Liver (tissue), 9 donors: Measurements from ENCODE around the gene MEG3. TPM values are rescaled to one million over a fixed set of nuclear protein-coding genes. Genes with fewer than 3 reads are reported as not detected.

Experiments
- DNase-seq: peaks from one replicate; pipeline ENCODE4 v3.0.0-alpha.2; 2017; ENCODE audit warnings: low spot score
- H3K27ac ChIP-seq, 2 donors: one replicate each; pipeline ENCODE4 v1.7.0; 2013; ENCODE audit warnings: inconsistent platforms in 2 of 2, low read length in 2 of 2, control low read depth in 1 of 2, low read depth in 1 of 2, mild to moderate bottlenecking in 1 of 2
- H3K27me3 ChIP-seq, 4 donors: one replicate each; pipeline versions ENCODE4 v1.6.1 to v1.7.0; 2013; ENCODE audit warnings: low read length in 3 of 4, inconsistent platforms in 1 of 4, mild to moderate bottlenecking in 1 of 4, moderate library complexity in 1 of 4; ENCODE audit not compliant: control insufficient read depth in 4 of 4, insufficient read depth in 4 of 4
- H3K36me3 ChIP-seq, 4 donors: one replicate each; pipeline versions ENCODE4 v1.6.1 to v1.7.0; 2013; ENCODE audit warnings: low read length in 3 of 4, mild to moderate bottlenecking in 3 of 4, low read depth in 1 of 4, moderate library complexity in 1 of 4; ENCODE audit not compliant: control insufficient read depth in 4 of 4, insufficient read depth in 3 of 4
- H3K4me1 ChIP-seq, 4 donors: one replicate each; pipeline versions ENCODE4 v1.6.1 to v1.7.0; 2013; ENCODE audit warnings: low read length in 3 of 4, mild to moderate bottlenecking in 3 of 4, moderate library complexity in 1 of 4; ENCODE audit not compliant: control insufficient read depth in 4 of 4, insufficient read depth in 4 of 4
- H3K4me3 ChIP-seq, 3 donors: one replicate each; pipeline versions ENCODE4 v1.6.1 to v1.7.0; 2013; ENCODE audit warnings: low read length in 3 of 3, control low read depth in 1 of 3, low read depth in 1 of 3, mild to moderate bottlenecking in 1 of 3
- H3K9ac ChIP-seq, 2 donors: one replicate each; pipeline ENCODE4 v1.7.0; 2013; ENCODE audit warnings: low read length in 2 of 2, mild to moderate bottlenecking in 2 of 2, moderate library complexity in 2 of 2, control low read depth in 1 of 2, low read depth in 1 of 2
- H3K9me3 ChIP-seq, 4 donors: one replicate each; pipeline versions ENCODE4 v1.6.1 to v1.7.0; 2013; ENCODE audit warnings: low read length in 3 of 4; ENCODE audit not compliant: control insufficient read depth in 4 of 4
- ATF3 ChIP-seq: IDR thresholded peaks from 2 replicates; pipeline ENCODE4 v1.6.1; 2016; ENCODE audit warnings: antibody characterized with exemption
- CTCF ChIP-seq: fragments of 150-350 bp; IDR thresholded peaks from 2 replicates; pipeline ENCODE4 v1.5.1; 2017; ENCODE audit warnings: improper control_type of control experiment, low read depth, low read length; ENCODE audit not compliant: missing input control
- EGR1 ChIP-seq, 2 donors: IDR thresholded peaks; 2 replicates each; pipeline ENCODE4 v1.6.1; 2016 to 2018; ENCODE audit warnings: antibody characterized with exemption in 2 of 2, low read depth in 2 of 2
- FOXA1 ChIP-seq: IDR thresholded peaks from 2 replicates; pipeline ENCODE4 v1.6.1; 2016; ENCODE audit warnings: antibody characterized with exemption
- FOXA2 ChIP-seq: IDR thresholded peaks from 2 replicates; pipeline ENCODE4 v1.6.1; 2016; ENCODE audit warnings: antibody characterized with exemption
- GABPA ChIP-seq, 2 donors: IDR thresholded peaks in 1 of 2; conservative IDR thresholded peaks in 1 of 2; 2 replicates each; pipeline ENCODE4 v1.6.1; 2016; ENCODE audit warnings: antibody characterized with exemption in 2 of 2, mild to moderate bottlenecking in 1 of 2, moderate library complexity in 1 of 2
- HNF4A ChIP-seq, 2 donors: conservative IDR thresholded peaks; 2 replicates each; pipeline ENCODE4 v1.6.1; 2016; ENCODE audit warnings: antibody characterized with exemption in 2 of 2, mild to moderate bottlenecking in 2 of 2
- HNF4G ChIP-seq: IDR thresholded peaks from 2 replicates; pipeline ENCODE4 v1.6.1; 2016; ENCODE audit warnings: antibody characterized with exemption
- JUND ChIP-seq, 2 donors: IDR thresholded peaks; 2 replicates each; pipeline ENCODE4 v1.6.1; 2016; ENCODE audit warnings: antibody characterized with exemption in 2 of 2
- MAX ChIP-seq: IDR thresholded peaks from 2 replicates; pipeline ENCODE4 v1.6.1; 2016; ENCODE audit warnings: antibody characterized with exemption
- NR2F2 ChIP-seq: IDR thresholded peaks from 2 replicates; pipeline ENCODE4 v1.6.1; 2016; ENCODE audit warnings: antibody characterized with exemption
- RAD21 ChIP-seq, 2 donors: IDR thresholded peaks; 2 replicates each; pipeline ENCODE4 v1.6.1; 2016; ENCODE audit warnings: antibody characterized with exemption in 2 of 2, mild to moderate bottlenecking in 2 of 2
- REST ChIP-seq: IDR thresholded peaks from 2 replicates; pipeline ENCODE4 v1.6.1; 2016; ENCODE audit warnings: antibody characterized with exemption, mild to moderate bottlenecking
- SP1 ChIP-seq: IDR thresholded peaks from 2 replicates; pipeline ENCODE4 v1.6.1; 2018; ENCODE audit warnings: antibody characterized with exemption, mild to moderate bottlenecking
- YY1 ChIP-seq: IDR thresholded peaks from 2 replicates; pipeline ENCODE4 v1.6.1; 2016; ENCODE audit warnings: antibody characterized with exemption, mild to moderate bottlenecking
- ZBTB33 ChIP-seq: IDR thresholded peaks from 2 replicates; pipeline ENCODE4 v1.6.1; 2016; ENCODE audit warnings: antibody characterized with exemption
- WGBS: extraction: QIAGEN DNeasy Blood & Tissue Kit; methylation state at CpG from one replicate; pipeline ENCODE4 v1.1.7; 2013; 5-methylcytosine and 5-hydroxymethylcytosine counted together
- polyA plus RNA-seq, 2 donors: library from polyadenylated mRNA; stranded (reverse) in 1 of 2; unstranded in 1 of 2; fragments of 200-250 nt in 1 of 2; fragments of >200 nt in 1 of 2; fragmentation: Nextera tagmentation in 1 of 2; extraction: Ambion mirVana in 1 of 2; gene quantifications; one replicate each; pipeline versions ENCODE4 v1.2.1 to v1.2.3, GENCODE V29; 2013 to 2015
- total RNA-seq, 2 donors: library from RNA; depleted of rRNA; stranded (reverse); fragments of >200 nt; gene quantifications; one replicate each; pipeline ENCODE4 v1.2.3, GENCODE V29; 2014
- donor health status: healthy.
- donor health status: healthy.
- donor health status: healthy.
- donor health status: healthy.
- donor health status: healthy.

The MEG3 gene
- total and polyA plus RNA-seq, 4 donors: 12.3 to 485 (median 23.1) TPM

- no peak overlapping the region for H3K27ac ChIP-seq
- no peak overlapping the region for H3K9ac ChIP-seq
- peaks cover 0 to 2% (median 0%) of the 10 kb centered on the region in 4 donors for H3K27me3 ChIP-seq
- H3K4me3 ChIP-seq: no peak overlapping the region
- no peaks in the 10 kb centered on the region for H3K36me3 ChIP-seq
- DNase-seq: no peak
- TF ChIP-seq CTCF: no peak
- no peaks in the 10 kb centered on the region for H3K9me3 ChIP-seq
- WGBS: 65% methylated on average over 14 of the region's 14 CpGs
- H3K4me1 ChIP-seq: no peaks in the 10 kb centered on the region
These were observed 13.8 kb downstream of the MEG3 start for GRCh38 chr14:100839681-100840111.

GRCh38 chr14:100840286-100841065 lies 14.6 kb downstream of the MEG3 start:
- Histone ChIP-seq H3K27ac (no peak overlapping the region), H3K4me1 (no peaks in the 10 kb centered on the region), H3K9ac (no peak overlapping the region), H3K4me3 (no peak overlapping the region), H3K36me3 (no peaks in the 10 kb centered on the region), H3K9me3 (no peaks in the 10 kb centered on the region), H3K27me3 (peaks cover 0 to 2% (median 0%) of the 10 kb centered on the region in 4 donors)
- no peak for DNase-seq
- 87% methylated on average over 21 of the region's 21 CpGs for WGBS
- TF ChIP-seq JUND (IDR thresholded peaks at IDR 0.05) (no peak), GABPA (IDR thresholded peaks at IDR 0.05 in 1 of 2, conservative IDR thresholded peaks at IDR 0.05 in 1 of 2) (no peak), SP1 (no peak), MAX (no peak), REST (no peak), EGR1 (IDR thresholded peaks at IDR 0.05; ENCODE audit: low read depth in 2 of 2) (no peak), ATF3 (no peak), FOXA2 (no peak)

- Histone ChIP-seq H3K4me3 (no peak overlapping the region), H3K27ac (no peak overlapping the region), H3K27me3 (peaks cover 0 to 2% (median 0%) of the 10 kb centered on the region in 4 donors), H3K9me3 (no peaks in the 10 kb centered on the region), H3K9ac (no peak overlapping the region), H3K36me3 (no peaks in the 10 kb centered on the region), H3K4me1 (no peaks in the 10 kb centered on the region)
- DNase-seq: no peak
- 77% methylated on average over 21 of the region's 21 CpGs for WGBS
- no peak for TF ChIP-seq EGR1 (IDR thresholded peaks at IDR 0.05; ENCODE audit: low read depth in 2 of 2)
- TF ChIP-seq FOXA1: no peak
- no peak for TF ChIP-seq ZBTB33
- TF ChIP-seq YY1: no peak
- no peak for TF ChIP-seq HNF4G
- TF ChIP-seq HNF4A (conservative IDR thresholded peaks at IDR 0.05): no peak
- TF ChIP-seq CTCF: no peak
- TF ChIP-seq RAD21 (IDR thresholded peaks at IDR 0.05): no peak
- no peak for TF ChIP-seq NR2F2
These were observed 15.3 kb downstream of the MEG3 start for GRCh38 chr14:100841066-100841760.
